HepG2 (cell line): ENCODE results near the gene RAB3D. TPM values are rescaled to one million over a fixed set of nuclear protein-coding genes. Genes with fewer than 3 reads are reported as not detected.
A peak's percentile ranks its signal among the peaks of the same experiment; 100 is the strongest.

Source experiments
- ELF1 ChIP-seq: sonication (generic); formaldehyde crosslinking; IDR thresholded peaks from 2 replicates; pipeline ENCODE4 v1.4.0; 2020; ENCODE audit warnings: missing genetic modification reagents
- GABPA ChIP-seq, 2 experiments: IDR thresholded peaks; 2 replicates each; pipeline ENCODE4 v1.6.1; 2011 to 2016; ENCODE audit warnings: low read depth in 2 of 2, low read length in 1 of 2, missing biosample characterization in 1 of 2, missing genetic modification characterization in 1 of 2
- HES4 ChIP-seq: sonication (generic); formaldehyde crosslinking; IDR thresholded peaks from 2 replicates; pipeline ENCODE4 v1.9.0; 2021; ENCODE audit warnings: mild to moderate bottlenecking, missing genetic modification reagents, borderline replicate concordance
- IRX3 ChIP-seq: sonication (generic); formaldehyde crosslinking; IDR thresholded peaks from 2 replicates; pipeline ENCODE4 v1.8.1; 2023; ENCODE audit warnings: mild to moderate bottlenecking, low read depth, missing genetic modification reagents, borderline replicate concordance
- ISL2 ChIP-seq: sonication (generic); formaldehyde crosslinking; IDR thresholded peaks from 2 replicates; pipeline ENCODE4 v1.5.0; 2020; ENCODE audit warnings: missing genetic modification reagents
- NFYB ChIP-seq: sonication (generic); formaldehyde crosslinking; IDR thresholded peaks from 2 replicates; pipeline ENCODE4 v1.4.0; 2020; ENCODE audit warnings: missing genetic modification reagents
- RCOR2 ChIP-seq: IDR thresholded peaks from 2 replicates; pipeline ENCODE4 v1.6.1; 2016; ENCODE audit warnings: missing biosample characterization, missing genetic modification reagents
- ZNF24 ChIP-seq: fragments of 450-650 bp; IDR thresholded peaks from 2 replicates; pipeline ENCODE4 v1.6.1; 2017; ENCODE audit warnings: antibody characterized with exemption, mild to moderate bottlenecking
- ZNF33B ChIP-seq: sonication (generic); formaldehyde crosslinking; IDR thresholded peaks from 2 replicates; pipeline ENCODE4 v1.5.1; 2020; ENCODE audit warnings: mild to moderate bottlenecking, missing genetic modification reagents
- ZNF343 ChIP-seq: sonication (generic); formaldehyde crosslinking; IDR thresholded peaks from 2 replicates; pipeline ENCODE4 v1.4.0; 2020; ENCODE audit warnings: mild to moderate bottlenecking, missing genetic modification reagents
- ZNF367 ChIP-seq: sonication (generic); formaldehyde crosslinking; IDR thresholded peaks from 2 replicates; pipeline ENCODE4 v1.4.0; 2020; ENCODE audit warnings: missing genetic modification reagents, borderline replicate concordance
- ZNF691 ChIP-seq: sonication (generic); formaldehyde crosslinking; IDR thresholded peaks from 2 replicates; pipeline ENCODE4 v1.4.0; 2020; ENCODE audit warnings: missing genetic modification reagents, low read depth, mild to moderate bottlenecking, borderline replicate concordance
- ZNF7 ChIP-seq: IDR thresholded peaks from 2 replicates; pipeline ENCODE4 v1.6.1; 2016; ENCODE audit warnings: missing biosample characterization, missing genetic modification reagents
- ZNF780A ChIP-seq: sonication (generic); formaldehyde crosslinking; IDR thresholded peaks from 2 replicates; pipeline ENCODE4 v1.8.0; 2022; ENCODE audit warnings: mild to moderate bottlenecking, missing genetic modification reagents, moderate library complexity
- ZSCAN25 ChIP-seq: sonication (generic); formaldehyde crosslinking; IDR thresholded peaks from 2 replicates; pipeline ENCODE4 v1.8.0; 2022; ENCODE audit warnings: mild to moderate bottlenecking, missing genetic modification reagents
- polyA plus RNA-seq, 8 experiments: library from polyadenylated mRNA; depleted of rRNA in 3 of 8; stranded (reverse) in 7 of 8; unstranded in 1 of 8; fragments of >200 nt; fragmentation: Illumina TruSeq in 4 of 8; extraction: Trizol in 4 of 8; gene quantifications; 2 replicates each; pipeline versions ENCODE4 v1.2.1 to v1.2.3, GENCODE V29; 2011 to 2016; ENCODE audit warnings: low read depth in 4 of 8, missing spikeins in 1 of 8, mixed read lengths in 1 of 8; ENCODE audit not compliant: insufficient read depth in 1 of 8
- total RNA-seq, 5 experiments: library from RNA; depleted of rRNA; stranded (reverse); fragments of >200 nt; fragmentation: Illumina TruSeq; extraction: Trizol; gene quantifications; 2 replicates each; pipeline ENCODE4 v1.2.3, GENCODE V29; 2016; ENCODE audit warnings: low read depth in 1 of 5
- TF ChIP-seq, protein P1 (sequence below): sonication (generic); formaldehyde crosslinking; IDR thresholded peaks from 2 replicates; pipeline ENCODE4 v1.4.0; 2020; ENCODE audit warnings: low read depth, missing genetic modification reagents
- TF ChIP-seq, protein P2 (sequence below): IDR thresholded peaks from 2 replicates; pipeline ENCODE4 v1.6.1; 2012; ENCODE audit warnings: low read length, improper control_type of control experiment
- TF ChIP-seq, protein P3 (sequence below): sonication (generic); formaldehyde crosslinking; IDR thresholded peaks from 2 replicates; pipeline ENCODE4 v1.9.0; 2021; ENCODE audit warnings: missing genetic modification reagents, mild to moderate bottlenecking, borderline replicate concordance
- TF ChIP-seq, protein P4 (sequence below): sonication (generic); formaldehyde crosslinking; IDR thresholded peaks from 2 replicates; pipeline ENCODE4 v1.8.0; 2022; ENCODE audit warnings: missing genetic modification reagents, mild to moderate bottlenecking, borderline replicate concordance

The RAB3D gene
- total and polyA plus RNA-seq, 2 of the 13 experiments (the other 11 are each of a cell fraction or from before 2014, with no cell fraction given) = 2.0 to 16.1 TPM

GRCh38 chr19:11374433-11375142, 35.1 kb upstream of the RAB3D start, which contains the start of gene SWSAP1 (continued):
- TF ChIP-seq, protein P1, sequence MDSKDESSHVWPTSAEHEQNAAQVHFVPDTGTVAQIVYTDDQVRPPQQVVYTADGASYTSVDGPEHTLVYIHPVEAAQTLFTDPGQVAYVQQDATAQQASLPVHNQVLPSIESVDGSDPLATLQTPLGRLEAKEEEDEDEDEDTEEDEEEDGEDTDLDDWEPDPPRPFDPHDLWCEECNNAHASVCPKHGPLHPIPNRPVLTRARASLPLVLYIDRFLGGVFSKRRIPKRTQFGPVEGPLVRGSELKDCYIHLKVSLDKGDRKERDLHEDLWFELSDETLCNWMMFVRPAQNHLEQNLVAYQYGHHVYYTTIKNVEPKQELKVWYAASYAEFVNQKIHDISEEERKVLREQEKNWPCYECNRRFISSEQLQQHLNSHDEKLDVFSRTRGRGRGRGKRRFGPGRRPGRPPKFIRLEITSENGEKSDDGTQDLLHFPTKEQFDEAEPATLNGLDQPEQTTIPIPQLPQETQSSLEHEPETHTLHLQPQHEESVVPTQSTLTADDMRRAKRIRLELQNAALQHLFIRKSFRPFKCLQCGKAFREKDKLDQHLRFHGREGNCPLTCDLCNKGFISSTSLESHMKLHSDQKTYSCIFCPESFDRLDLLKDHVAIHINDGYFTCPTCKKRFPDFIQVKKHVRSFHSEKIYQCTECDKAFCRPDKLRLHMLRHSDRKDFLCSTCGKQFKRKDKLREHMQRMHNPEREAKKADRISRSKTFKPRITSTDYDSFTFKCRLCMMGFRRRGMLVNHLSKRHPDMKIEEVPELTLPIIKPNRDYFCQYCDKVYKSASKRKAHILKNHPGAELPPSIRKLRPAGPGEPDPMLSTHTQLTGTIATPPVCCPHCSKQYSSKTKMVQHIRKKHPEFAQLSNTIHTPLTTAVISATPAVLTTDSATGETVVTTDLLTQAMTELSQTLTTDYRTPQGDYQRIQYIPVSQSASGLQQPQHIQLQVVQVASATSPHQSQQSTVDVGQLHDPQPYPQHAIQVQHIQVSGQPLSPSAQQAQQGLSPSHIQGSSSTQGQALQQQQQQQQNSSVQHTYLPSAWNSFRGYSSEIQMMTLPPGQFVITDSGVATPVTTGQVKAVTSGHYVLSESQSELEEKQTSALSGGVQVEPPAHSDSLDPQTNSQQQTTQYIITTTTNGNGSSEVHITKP = no peak
- 0 out of 2 replicates have a peak, but pooled peaks have one; percentile 34 for TF ChIP-seq IRX3
- TF ChIP-seq, protein P2, sequence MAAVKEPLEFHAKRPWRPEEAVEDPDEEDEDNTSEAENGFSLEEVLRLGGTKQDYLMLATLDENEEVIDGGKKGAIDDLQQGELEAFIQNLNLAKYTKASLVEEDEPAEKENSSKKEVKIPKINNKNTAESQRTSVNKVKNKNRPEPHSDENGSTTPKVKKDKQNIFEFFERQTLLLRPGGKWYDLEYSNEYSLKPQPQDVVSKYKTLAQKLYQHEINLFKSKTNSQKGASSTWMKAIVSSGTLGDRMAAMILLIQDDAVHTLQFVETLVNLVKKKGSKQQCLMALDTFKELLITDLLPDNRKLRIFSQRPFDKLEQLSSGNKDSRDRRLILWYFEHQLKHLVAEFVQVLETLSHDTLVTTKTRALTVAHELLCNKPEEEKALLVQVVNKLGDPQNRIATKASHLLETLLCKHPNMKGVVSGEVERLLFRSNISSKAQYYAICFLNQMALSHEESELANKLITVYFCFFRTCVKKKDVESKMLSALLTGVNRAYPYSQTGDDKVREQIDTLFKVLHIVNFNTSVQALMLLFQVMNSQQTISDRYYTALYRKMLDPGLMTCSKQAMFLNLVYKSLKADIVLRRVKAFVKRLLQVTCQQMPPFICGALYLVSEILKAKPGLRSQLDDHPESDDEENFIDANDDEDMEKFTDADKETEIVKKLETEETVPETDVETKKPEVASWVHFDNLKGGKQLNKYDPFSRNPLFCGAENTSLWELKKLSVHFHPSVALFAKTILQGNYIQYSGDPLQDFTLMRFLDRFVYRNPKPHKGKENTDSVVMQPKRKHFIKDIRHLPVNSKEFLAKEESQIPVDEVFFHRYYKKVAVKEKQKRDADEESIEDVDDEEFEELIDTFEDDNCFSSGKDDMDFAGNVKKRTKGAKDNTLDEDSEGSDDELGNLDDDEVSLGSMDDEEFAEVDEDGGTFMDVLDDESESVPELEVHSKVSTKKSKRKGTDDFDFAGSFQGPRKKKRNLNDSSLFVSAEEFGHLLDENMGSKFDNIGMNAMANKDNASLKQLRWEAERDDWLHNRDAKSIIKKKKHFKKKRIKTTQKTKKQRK = peak; percentile 72
- TF ChIP-seq ZNF24 = no peak
- 0 out of 2 replicates have a peak, but pooled peaks have one; percentile 51 for TF ChIP-seq ZNF691
- TF ChIP-seq NFYB (CRISPR knock-in tag) = peak; percentile 85
- TF ChIP-seq GABPA (IDR thresholded peaks at IDR 0.05; ENCODE audit: low read depth, low read length) = peak; percentile 44; the same call in 1 of the 2 replicates
- peak; percentile 85 for TF ChIP-seq GABPA (CRISPR knock-in tag; IDR thresholded peaks at IDR 0.05; ENCODE audit: low read depth)
- TF ChIP-seq HES4 (CRISPR knock-in tag) = peak; percentile 78
- TF ChIP-seq, protein P3, sequence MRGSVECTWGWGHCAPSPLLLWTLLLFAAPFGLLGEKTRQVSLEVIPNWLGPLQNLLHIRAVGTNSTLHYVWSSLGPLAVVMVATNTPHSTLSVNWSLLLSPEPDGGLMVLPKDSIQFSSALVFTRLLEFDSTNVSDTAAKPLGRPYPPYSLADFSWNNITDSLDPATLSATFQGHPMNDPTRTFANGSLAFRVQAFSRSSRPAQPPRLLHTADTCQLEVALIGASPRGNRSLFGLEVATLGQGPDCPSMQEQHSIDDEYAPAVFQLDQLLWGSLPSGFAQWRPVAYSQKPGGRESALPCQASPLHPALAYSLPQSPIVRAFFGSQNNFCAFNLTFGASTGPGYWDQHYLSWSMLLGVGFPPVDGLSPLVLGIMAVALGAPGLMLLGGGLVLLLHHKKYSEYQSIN (CRISPR knock-in tag) = no peak
- TF ChIP-seq ZSCAN25 = peak; percentile 71; the same call in 1 of the 2 replicates
- TF ChIP-seq ELF1 (CRISPR knock-in tag) = peak; percentile 81
- TF ChIP-seq ZNF367 = no peak
- no peak for TF ChIP-seq ISL2 (CRISPR knock-in tag)
- peak; percentile 49; the same call in 1 of the 2 replicates for TF ChIP-seq ZNF343
- TF ChIP-seq ZNF33B (CRISPR knock-in tag) = no peak; the same call in 1 of the 2 replicates
- TF ChIP-seq RCOR2 (CRISPR knock-in tag) = no peak
- TF ChIP-seq ZNF7 (CRISPR knock-in tag) = no peak
- TF ChIP-seq, protein P4, sequence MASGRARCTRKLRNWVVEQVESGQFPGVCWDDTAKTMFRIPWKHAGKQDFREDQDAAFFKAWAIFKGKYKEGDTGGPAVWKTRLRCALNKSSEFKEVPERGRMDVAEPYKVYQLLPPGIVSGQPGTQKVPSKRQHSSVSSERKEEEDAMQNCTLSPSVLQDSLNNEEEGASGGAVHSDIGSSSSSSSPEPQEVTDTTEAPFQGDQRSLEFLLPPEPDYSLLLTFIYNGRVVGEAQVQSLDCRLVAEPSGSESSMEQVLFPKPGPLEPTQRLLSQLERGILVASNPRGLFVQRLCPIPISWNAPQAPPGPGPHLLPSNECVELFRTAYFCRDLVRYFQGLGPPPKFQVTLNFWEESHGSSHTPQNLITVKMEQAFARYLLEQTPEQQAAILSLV (CRISPR knock-in tag) = peak; percentile 75; the same call in 1 of the 2 replicates
- no peak for TF ChIP-seq ZNF780A (CRISPR knock-in tag)
